H9 (cell line): Measurements from ENCODE around the gene CEMIP. TPM values are rescaled to one million over a fixed set of nuclear protein-coding genes. Genes with fewer than 3 reads are reported as not detected.

ENCODE experiments used
- DNase-seq: peaks from one replicate; pipeline ENCODE4 v3.0.0-alpha.2; 2017
- H2AFZ ChIP-seq: one replicate; pipeline ENCODE4 v1.6.1; 2013; ENCODE audit warnings: mild to moderate bottlenecking, low read length, control low read depth, moderate library complexity
- H2AK5ac ChIP-seq: 2 replicates; pipeline ENCODE4 v1.6.1; 2013; ENCODE audit warnings: low read length, control low read depth, mixed read lengths; ENCODE audit not compliant: insufficient read length
- H2BK120ac ChIP-seq: one replicate; pipeline ENCODE4 v1.6.1; 2013; ENCODE audit warnings: low read depth, mild to moderate bottlenecking, low read length, control low read depth, inconsistent platforms; ENCODE audit not compliant: poor library complexity, severe bottlenecking
- H2BK12ac ChIP-seq: 2 replicates; pipeline ENCODE4 v1.6.1; 2013; ENCODE audit warnings: low read length, control low read depth, mixed read lengths, low read depth; ENCODE audit not compliant: insufficient read length
- H2BK15ac ChIP-seq: 2 replicates; pipeline ENCODE4 v1.6.1; 2013; ENCODE audit warnings: low read depth, low read length, control low read depth
- H2BK20ac ChIP-seq: one replicate; pipeline ENCODE4 v1.6.1; 2013; ENCODE audit warnings: low read depth, mild to moderate bottlenecking, low read length, control low read depth, inconsistent platforms; ENCODE audit not compliant: poor library complexity, severe bottlenecking
- H2BK5ac ChIP-seq: 2 replicates; pipeline ENCODE4 v1.6.1; 2013; ENCODE audit warnings: low read length, control low read depth, mixed read lengths; ENCODE audit not compliant: insufficient read length
- H3K14ac ChIP-seq: 2 replicates; pipeline ENCODE4 v1.6.1; 2013; ENCODE audit warnings: low read length, control low read depth; ENCODE audit not compliant: insufficient read depth
- H3K18ac ChIP-seq: 2 replicates; pipeline ENCODE4 v1.6.1; 2013; ENCODE audit warnings: low read depth, mild to moderate bottlenecking, mixed read lengths, low read length, control low read depth; ENCODE audit not compliant: insufficient read length
- H3K23ac ChIP-seq: 2 replicates; pipeline ENCODE4 v1.6.1; 2013; ENCODE audit warnings: low read length, control low read depth, mixed read lengths, low read depth; ENCODE audit not compliant: insufficient read length
- H3K23me2 ChIP-seq: 2 replicates; pipeline ENCODE4 v1.6.1; 2013; ENCODE audit warnings: low read depth, mild to moderate bottlenecking, mixed read lengths, low read length, control low read depth; ENCODE audit not compliant: insufficient read length, poor library complexity, severe bottlenecking
- H3K27ac ChIP-seq: 2 replicates; pipeline ENCODE4 v1.5.1; 2013; ENCODE audit warnings: low read length, control low read depth, mixed read lengths, low read depth; ENCODE audit not compliant: insufficient read length
- H3K27me3 ChIP-seq: 2 replicates; pipeline ENCODE4 v1.6.1; 2013; ENCODE audit warnings: low read length, control low read depth, inconsistent platforms; ENCODE audit not compliant: insufficient read depth
- H3K4ac ChIP-seq: 2 replicates; pipeline ENCODE4 v1.6.1; 2013; ENCODE audit warnings: low read depth, mild to moderate bottlenecking, control low read depth, inconsistent platforms, low read length, moderate library complexity
- H3K4me1 ChIP-seq: 2 replicates; pipeline ENCODE4 v1.6.1; 2013; ENCODE audit warnings: low read length, control low read depth, inconsistent platforms; ENCODE audit not compliant: insufficient read depth
- H3K4me2 ChIP-seq: 2 replicates; pipeline ENCODE4 v1.6.1; 2013; ENCODE audit warnings: low read length, control low read depth, mixed read lengths; ENCODE audit not compliant: insufficient read length, insufficient read depth
- H3K56ac ChIP-seq: 2 replicates; pipeline ENCODE4 v1.6.1; 2013; ENCODE audit warnings: low read depth, mild to moderate bottlenecking, mixed read lengths, low read length, control low read depth; ENCODE audit not compliant: insufficient read length
- H3K79me1 ChIP-seq: 2 replicates; pipeline ENCODE4 v1.6.1; 2013; ENCODE audit warnings: low read depth, mild to moderate bottlenecking, moderate library complexity, low read length, control low read depth, inconsistent platforms; ENCODE audit not compliant: insufficient read depth, poor library complexity, severe bottlenecking
- H3K79me2 ChIP-seq: 2 replicates; pipeline ENCODE4 v1.6.1; 2013; ENCODE audit warnings: low read length, control low read depth, inconsistent platforms; ENCODE audit not compliant: insufficient read depth
- H3K9ac ChIP-seq: 2 replicates; pipeline ENCODE4 v1.6.1; 2013; ENCODE audit warnings: low read length, control low read depth, mixed read lengths; ENCODE audit not compliant: insufficient read length; ENCODE audit errors: extremely low read depth
- H3K9me3 ChIP-seq: one replicate; pipeline ENCODE4 v1.6.1; 2013; ENCODE audit warnings: low read depth, low read length, inconsistent platforms; ENCODE audit not compliant: control insufficient read depth
- H3T11ph ChIP-seq: one replicate; pipeline ENCODE4 v1.6.1; 2013; ENCODE audit warnings: mild to moderate bottlenecking, low read length, control low read depth, inconsistent platforms
- H4K20me1 ChIP-seq: one replicate; pipeline ENCODE4 v1.6.1; 2013; ENCODE audit not compliant: control insufficient read depth, insufficient read length, insufficient read depth
- H4K5ac ChIP-seq: 2 replicates; pipeline ENCODE4 v1.6.1; 2013; ENCODE audit warnings: low read depth, mild to moderate bottlenecking, mixed read lengths, low read length, control low read depth; ENCODE audit not compliant: insufficient read length
- H4K8ac ChIP-seq: replicated peaks from 2 replicates; pipeline ENCODE4 v1.6.1; 2013; ENCODE audit warnings: low read length, control low read depth, mixed read lengths, low read depth; ENCODE audit not compliant: insufficient read length
- H4K91ac ChIP-seq: 2 replicates; pipeline ENCODE4 v1.6.1; 2013; ENCODE audit warnings: low read depth, mild to moderate bottlenecking, moderate library complexity, mixed read lengths, low read length, control low read depth; ENCODE audit not compliant: insufficient read length
- H3K27ac Mint-ChIP-seq, 3 experiments: 2 replicates in 2 of 3; 3 replicates in 1 of 3; pipeline ENCODE4 v1.8.0; 2020 to 2021; ENCODE audit warnings: mixed read lengths in 3 of 3, mild to moderate bottlenecking in 1 of 3, moderate library complexity in 1 of 3
- H3K27me3 Mint-ChIP-seq: 2 replicates; pipeline ENCODE4 v1.8.0; 2021; ENCODE audit warnings: low read depth, mild to moderate bottlenecking, moderate library complexity, mixed read lengths
- H3K36me3 Mint-ChIP-seq, 3 experiments: 2 replicates in 2 of 3; 3 replicates in 1 of 3; pipeline ENCODE4 v1.8.0; 2020 to 2021; ENCODE audit warnings: low read depth in 3 of 3, mixed read lengths in 3 of 3; ENCODE audit not compliant: insufficient read depth in 1 of 3
- H3K4me1 Mint-ChIP-seq, 2 experiments: 2 replicates each; pipeline ENCODE4 v1.8.0; 2020; ENCODE audit warnings: mixed read lengths in 2 of 2
- H3K4me3 Mint-ChIP-seq, 2 experiments: 2 replicates in 1 of 2; 3 replicates in 1 of 2; pipeline ENCODE4 v1.8.0; 2020 to 2021; ENCODE audit warnings: mild to moderate bottlenecking in 2 of 2, mixed read lengths in 2 of 2, moderate library complexity in 1 of 2
- H3K9me3 Mint-ChIP-seq, 2 experiments: 2 replicates in 1 of 2; 3 replicates in 1 of 2; pipeline ENCODE4 v1.8.0; 2020; ENCODE audit warnings: mild to moderate bottlenecking in 2 of 2, mixed read lengths in 2 of 2, moderate library complexity in 1 of 2
- WGBS: extraction: QIAGEN DNeasy Blood & Tissue Kit; methylation state at CpG from one replicate; pipeline ENCODE4 v1.1.7; 2013; ENCODE audit warnings: missing lambda C conversion rate, low lambda C conversion rate, mixed read lengths; ENCODE audit not compliant: insufficient read length; ENCODE audit errors: extremely low coverage; 5-methylcytosine and 5-hydroxymethylcytosine counted together
- total RNA-seq: library from RNA; stranded (reverse); gene quantifications from 2 replicates; pipeline ENCODE4 v1.2.1, GENCODE V29; 2021
- TF ChIP-seq, protein P1 (sequence below): fragments of 200-600 bp; sonication (generic); conservative IDR thresholded peaks from 3 replicates; pipeline ENCODE4 v1.8.0; 2021; ENCODE audit warnings: antibody characterized with exemption, mild to moderate bottlenecking

The CEMIP gene
- total RNA-seq, 1 experiment from 2014 or later = 0.09 TPM

- Histone ChIP-seq H3K56ac (no peak overlapping the region), H3K23me2 (no peaks in the 10 kb centered on the region), H2AK5ac (no peak overlapping the region), H3K14ac (no peak overlapping the region), H3K4ac (no peak overlapping the region), H3K4me2 (no peak overlapping the region), H4K20me1 (no peaks in the 10 kb centered on the region), H3T11ph (no peak overlapping the region), H3K23ac (no peak overlapping the region), H3K9ac (no peak overlapping the region), H2AFZ (no peak overlapping the region), H2BK5ac (no peak overlapping the region), H2BK120ac (no peak overlapping the region), H3K79me1 (no peaks in the 10 kb centered on the region), H2BK20ac (no peak overlapping the region), H3K27ac (no peak overlapping the region), H3K18ac (no peak overlapping the region), H2BK15ac (no peak overlapping the region), H3K79me2 (no peaks in the 10 kb centered on the region), H3K9me3 (no peaks in the 10 kb centered on the region), H4K8ac (no peak overlapping the region), H4K91ac (no peak overlapping the region), H4K5ac (no peak overlapping the region), H2BK12ac (no peak overlapping the region), H3K27me3 (no peaks in the 10 kb centered on the region), H3K4me1 (peaks cover 3% of the 10 kb centered on the region)
- H3K9me3 Mint-ChIP-seq = no peaks in the 10 kb centered on the region
- peaks cover 28 to 50% (median 36%) of the 10 kb centered on the region in 3 experiments for H3K36me3 Mint-ChIP-seq
- peaks cover 23 to 31% of the 10 kb centered on the region in 2 experiments for H3K4me1 Mint-ChIP-seq
- H3K4me3 Mint-ChIP-seq = no peak overlapping the region
- H3K27ac Mint-ChIP-seq = no peak overlapping the region
- TF ChIP-seq, protein P1, sequence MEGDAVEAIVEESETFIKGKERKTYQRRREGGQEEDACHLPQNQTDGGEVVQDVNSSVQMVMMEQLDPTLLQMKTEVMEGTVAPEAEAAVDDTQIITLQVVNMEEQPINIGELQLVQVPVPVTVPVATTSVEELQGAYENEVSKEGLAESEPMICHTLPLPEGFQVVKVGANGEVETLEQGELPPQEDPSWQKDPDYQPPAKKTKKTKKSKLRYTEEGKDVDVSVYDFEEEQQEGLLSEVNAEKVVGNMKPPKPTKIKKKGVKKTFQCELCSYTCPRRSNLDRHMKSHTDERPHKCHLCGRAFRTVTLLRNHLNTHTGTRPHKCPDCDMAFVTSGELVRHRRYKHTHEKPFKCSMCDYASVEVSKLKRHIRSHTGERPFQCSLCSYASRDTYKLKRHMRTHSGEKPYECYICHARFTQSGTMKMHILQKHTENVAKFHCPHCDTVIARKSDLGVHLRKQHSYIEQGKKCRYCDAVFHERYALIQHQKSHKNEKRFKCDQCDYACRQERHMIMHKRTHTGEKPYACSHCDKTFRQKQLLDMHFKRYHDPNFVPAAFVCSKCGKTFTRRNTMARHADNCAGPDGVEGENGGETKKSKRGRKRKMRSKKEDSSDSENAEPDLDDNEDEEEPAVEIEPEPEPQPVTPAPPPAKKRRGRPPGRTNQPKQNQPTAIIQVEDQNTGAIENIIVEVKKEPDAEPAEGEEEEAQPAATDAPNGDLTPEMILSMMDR = peak; percentile 10; the same call in 1 of the 3 replicates
- H3K27me3 Mint-ChIP-seq = no peaks in the 10 kb centered on the region
- no peak for DNase-seq
- WGBS = no CpG with 5 or more reads among the region's 8 CpGs
Observed at GRCh38 chr15:80950291-80951078, 171.3 kb downstream of the CEMIP start.
